Stimulated activated CD8-positive, alpha-beta memory T cell treated with anti-CD3 and anti-CD28 coated beads, Interleukin-7, amount 100 ng/mL, for 48 hours (primary cell): ENCODE measurements around the gene FMOD.
"Not testable (repeated sequence)": the region's sequence is repeated elsewhere in the genome, so short reads cannot be mapped to it uniquely, and the experiment has no call there.

Source experiments
- DNase-seq, 2 donors: peaks; one replicate each; pipeline ENCODE4 v3.0.0-alpha.2; 2020; ENCODE audit warnings: low read depth in 1 of 2; ENCODE audit errors: extremely low read depth in 1 of 2

FMOD gene

GRCh38 chr1:203306965-203307541 lies 43.9 kb downstream of the FMOD start:
- no peak for DNase-seq

DNA sequence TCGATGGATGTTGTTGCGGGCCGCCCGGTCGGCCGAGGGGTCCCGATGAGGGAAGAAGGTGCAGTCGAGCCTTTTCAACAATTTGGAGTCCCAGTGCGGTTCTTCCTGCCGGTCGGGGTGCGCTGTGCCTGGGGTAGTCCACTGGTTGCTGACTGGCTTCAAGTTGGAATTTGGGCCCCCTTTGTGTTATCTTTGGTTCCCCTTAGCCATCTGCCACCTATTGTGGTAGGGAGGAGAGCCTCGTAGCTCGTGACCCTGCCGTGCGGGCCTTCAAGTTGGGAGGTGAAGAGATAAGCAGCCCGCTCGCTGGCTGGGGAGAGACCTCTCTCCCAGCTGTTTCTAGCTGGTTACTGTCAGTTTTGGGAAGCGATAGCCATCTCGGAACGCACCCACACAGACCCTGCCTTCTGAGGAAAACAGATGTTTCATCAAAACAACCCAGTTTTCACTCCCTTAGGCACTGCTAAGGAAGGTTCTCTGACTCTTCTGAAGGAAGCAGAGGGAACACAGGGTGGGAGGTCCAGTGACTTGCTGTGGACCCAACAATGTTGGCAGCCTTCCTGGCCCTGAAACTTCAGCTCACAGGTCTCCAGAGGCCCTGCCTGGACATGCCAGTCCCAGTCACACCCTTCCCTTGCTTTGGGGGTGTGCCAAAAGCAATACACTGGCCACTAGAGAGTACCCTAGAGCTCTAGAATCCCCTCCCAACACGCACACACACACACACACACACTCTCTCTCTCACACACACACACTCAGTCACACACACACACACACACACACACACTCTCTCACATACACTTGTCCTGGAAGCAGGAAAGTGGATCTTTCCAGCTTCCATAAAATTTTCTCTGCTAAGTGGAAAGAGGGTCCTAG lies 44.6 kb downstream of the FMOD start:
- DNase-seq, result no peak

GRCh38 chr1:203305809-203306088 lies 45.2 kb downstream of the FMOD start:
- no peak for DNase-seq

- peak; percentile 82 to 91 for DNase-seq
Measured at GRCh38 chr1:203304919-203305808, 45.8 kb downstream of the FMOD start, which contains the start of gene BTG2. TSS of gene BTG2 (plus strand) at chr1:203305519. CDS start at chr1:203305607, 88 bp downstream.

- no peak for DNase-seq
Measured at GRCh38 chr1:203304391-203304918, 46.5 kb downstream of the FMOD start.

DNA sequence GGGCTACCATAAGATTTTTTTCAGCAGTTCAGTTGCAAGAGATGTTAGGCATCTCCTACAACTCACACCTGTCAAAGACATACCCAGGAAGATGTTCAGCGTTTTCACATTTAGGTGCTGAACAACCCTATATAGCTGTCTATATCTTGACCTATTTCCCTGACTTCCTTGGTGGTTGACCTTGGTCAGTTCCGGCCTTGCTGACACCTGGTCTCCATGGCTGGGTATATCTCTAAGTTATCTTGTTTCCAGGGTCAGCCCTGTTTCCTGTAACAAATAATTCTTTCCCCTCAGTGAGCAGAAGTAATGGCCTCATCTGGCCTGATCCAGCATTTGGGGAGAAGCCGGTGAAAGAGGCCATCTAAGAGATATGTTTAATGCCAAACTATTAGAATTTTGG lies 48.0 kb downstream of the FMOD start:
- DNase-seq, result no peak

DNA sequence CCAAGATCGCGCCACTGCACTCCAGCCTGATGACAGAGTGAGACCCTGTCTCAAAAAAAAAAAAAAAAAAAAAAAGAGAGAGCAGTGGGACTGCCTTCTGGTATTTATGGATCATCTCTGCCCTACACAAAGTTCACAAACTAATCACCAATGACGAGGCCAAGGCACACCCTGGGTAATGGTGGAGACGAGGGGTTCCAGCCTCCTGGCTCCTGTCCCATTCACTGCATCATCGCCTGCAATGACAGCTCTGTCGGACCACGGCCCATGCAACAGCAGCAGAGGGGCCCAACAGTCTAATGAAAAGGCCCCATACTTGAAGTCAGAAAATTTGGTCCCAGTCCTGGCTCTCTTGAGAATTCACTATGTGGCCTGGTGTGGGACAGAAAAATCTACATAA lies 48.5 kb downstream of the FMOD start:
- DNase-seq, result no peak

- no peak for DNase-seq
Measured at GRCh38 chr1:203301331-203301668, 49.6 kb downstream of the FMOD start.

- no peak for DNase-seq
Measured at GRCh38 chr1:203300441-203301330, 50.2 kb downstream of the FMOD start.

DNA sequence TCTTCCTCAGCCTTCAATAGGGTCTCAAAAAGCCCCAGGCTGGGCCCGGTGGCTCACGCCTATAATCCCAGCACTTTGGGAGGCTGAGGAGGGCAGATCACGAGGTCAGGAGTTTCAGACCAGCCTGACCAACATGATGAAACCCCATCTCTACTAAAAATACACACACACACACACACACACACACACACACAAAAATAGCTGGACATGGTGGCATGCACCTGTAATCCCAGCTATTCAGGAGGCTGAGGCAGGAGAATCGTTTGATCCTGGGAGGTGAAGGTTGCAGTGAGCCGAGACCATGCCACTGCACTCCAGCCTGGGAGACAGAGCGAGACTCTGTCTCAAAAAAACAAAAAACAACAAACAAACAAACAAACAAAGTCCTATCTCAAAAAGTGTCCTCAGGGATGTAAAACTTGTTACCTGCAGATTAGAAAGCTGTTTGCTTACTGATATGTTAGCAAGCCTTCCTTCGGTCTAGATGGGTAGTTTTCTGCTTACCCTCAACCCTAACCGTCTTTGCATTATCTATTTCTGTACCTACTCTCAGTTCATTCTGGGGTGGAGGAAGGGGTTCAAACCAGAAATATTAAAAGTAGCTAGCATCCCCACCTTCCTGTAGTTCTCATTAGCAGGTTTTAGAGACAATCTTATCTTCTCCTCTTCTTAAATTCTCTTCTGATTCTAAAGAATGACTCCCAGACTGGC lies 51.0 kb downstream of the FMOD start:
- not testable (repeated sequence) for DNase-seq

GRCh38 chr1:203299169-203299568 lies 51.8 kb downstream of the FMOD start:
- DNase-seq, result no peak

DNA sequence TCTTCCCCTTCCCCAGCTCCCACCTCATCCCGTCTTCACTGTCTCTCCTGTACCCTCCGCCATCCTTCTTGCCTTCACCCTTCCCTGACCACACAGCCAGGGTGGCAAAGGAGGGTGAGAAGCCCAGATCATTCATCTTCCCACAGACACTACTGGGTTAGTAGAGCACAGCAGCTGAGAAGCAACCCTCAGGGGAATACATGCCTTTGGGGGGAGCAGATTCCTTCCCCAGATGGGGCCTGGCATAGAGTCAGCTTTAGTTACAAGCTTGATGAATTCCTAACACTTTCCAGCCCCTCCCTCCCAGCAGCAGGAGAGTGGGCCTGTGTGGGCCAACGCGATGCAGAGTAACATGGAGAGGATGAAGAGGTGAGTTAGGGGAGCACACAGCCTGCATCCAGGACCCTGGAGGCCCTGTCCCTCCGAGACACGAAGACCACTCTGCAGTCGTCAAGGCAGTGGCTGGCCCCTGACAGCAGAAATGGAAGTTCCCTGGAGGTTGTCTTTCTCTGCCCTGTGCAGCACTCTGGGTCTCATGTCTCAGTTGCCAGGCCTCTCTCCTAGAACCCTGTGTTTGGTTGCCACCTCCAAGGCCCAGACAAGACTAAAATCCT lies 54.4 kb downstream of the FMOD start:
- DNase-seq, result no peak

- no peak for DNase-seq
Measured at GRCh38 chr1:203295796-203296195, 55.1 kb downstream of the FMOD start.

- no peak for DNase-seq
Measured at GRCh38 chr1:203291201-203292096, 59.5 kb downstream of the FMOD start.
